K562 (cell line): ENCODE data around the gene FAM120B. TPM values are rescaled to one million over a fixed set of nuclear protein-coding genes. Genes with fewer than 3 reads are reported as not detected.

ENCODE experiments used
- ATAC-seq: fragments of 200-7000 bp; cut with Tn5 transposase; 3 replicates; pipeline ENCODE4 v1.9.1; 2020; ENCODE audit warnings: moderate library complexity
- BruUV-seq: library from RNA; stranded (reverse); fragments of 400-500 nt; replicated peaks from 2 replicates; lab custom pipeline; 2021; lab: Mats Ljungman, UMichigan
- CTCF ChIA-PET: fragments of 300-600 bp; formaldehyde crosslinking; extraction: SDS; loops from one replicate; lab custom pipeline; 2021; ENCODE audit warnings: low intra/inter-chr PET ratio; lab: Yijun Ruan, JAX
- POLR2A ChIA-PET: fragments of 300-600, 350-650 bp; sonication (Branson Sonifier 250); formaldehyde crosslinking; extraction: SDS; loops from one replicate; lab custom pipeline; 2021; ENCODE audit warnings: antibody characterized with exemption, inconsistent platforms; lab: Yijun Ruan, JAX
- DNase-seq, 4 experiments: peaks; one replicate each; pipeline versions ENCODE4 v3.0.0 to v3.0.0-alpha.2; 2011 to 2018; ENCODE audit warnings: low spot score in 3 of 4, mixed read lengths in 3 of 4; ENCODE audit errors: extremely low read depth in 1 of 4
- FAIRE-seq: peaks from 2 replicates; lab custom pipeline; 2011; peaks lifted over from hg19 to GRCh38; lab: Jason Lieb, UNC
- H2AFZ ChIP-seq: 2 replicates; pipeline ENCODE4 v1.6.0; 2011; ENCODE audit warnings: low read depth, low read length, control low read depth, inconsistent platforms
- H3K27ac ChIP-seq: fragments of 200-600 bp; 3 replicates; pipeline ENCODE4 v1.8.0; 2011; ENCODE audit warnings: low read depth, mild to moderate bottlenecking, control low read depth, inconsistent platforms, low read length, moderate library complexity, mixed read lengths; ENCODE audit errors: extremely low read depth
- H3K27me3 ChIP-seq, 2 experiments: fragments of 300-600 bp in 1 of 2; 2 replicates in 1 of 2; 3 replicates in 1 of 2; pipeline versions ENCODE4 v1.6.0 to v1.8.0; 2011; ENCODE audit warnings: inconsistent platforms in 2 of 2, low read length in 2 of 2, mild to moderate bottlenecking in 1 of 2, mixed read lengths in 1 of 2, moderate library complexity in 1 of 2; ENCODE audit not compliant: control insufficient read depth in 2 of 2, insufficient read depth in 2 of 2
- H3K36me3 ChIP-seq: fragments of 300-600 bp; 3 replicates; pipeline ENCODE4 v1.8.0; 2011; ENCODE audit warnings: mild to moderate bottlenecking, low read length, inconsistent platforms; ENCODE audit not compliant: control insufficient read depth, insufficient read depth
- H3K4me1 ChIP-seq, 2 experiments: fragments of 200-600 bp in 1 of 2; replicated peaks in 1 of 2; 2 replicates in 1 of 2; 3 replicates in 1 of 2; pipeline versions ENCODE4 v1.5.1 to v1.8.0; 2011; ENCODE audit warnings: inconsistent platforms in 2 of 2, low read length in 2 of 2, mild to moderate bottlenecking in 1 of 2, mixed read lengths in 1 of 2, moderate library complexity in 1 of 2; ENCODE audit not compliant: control insufficient read depth in 2 of 2, insufficient read depth in 2 of 2
- H3K4me2 ChIP-seq: 2 replicates; pipeline ENCODE4 v1.6.1; 2011; ENCODE audit warnings: low read length, control low read depth, inconsistent platforms, mixed read lengths; ENCODE audit not compliant: insufficient read depth
- H3K4me3 ChIP-seq: fragments of 200-600 bp; sonication (generic), shearing (Covaris generic); 2 replicates; pipeline ENCODE4 v1.5.1; 2016; ENCODE audit warnings: control low read depth, inconsistent platforms
- H3K79me2 ChIP-seq: fragments of 200-600 bp; 3 replicates; pipeline ENCODE4 v1.8.0; 2011; ENCODE audit warnings: low read length, inconsistent platforms; ENCODE audit not compliant: control insufficient read depth, insufficient read depth
- H3K9ac ChIP-seq, 2 experiments: 2 replicates each; pipeline versions ENCODE4 v1.6.0 to v1.6.1; 2011; ENCODE audit warnings: low read depth in 2 of 2, low read length in 2 of 2, control low read depth in 1 of 2, inconsistent platforms in 1 of 2, mild to moderate bottlenecking in 1 of 2, mixed read lengths in 1 of 2; ENCODE audit not compliant: insufficient read depth in 1 of 2
- H3K9me1 ChIP-seq: one replicate; pipeline ENCODE4 v1.6.0; 2011; ENCODE audit warnings: inconsistent platforms, mild to moderate bottlenecking, low read length, moderate library complexity; ENCODE audit not compliant: control insufficient read depth, insufficient read depth
- H3K9me3 ChIP-seq: replicated peaks from 2 replicates; pipeline ENCODE4 v1.5.1; 2011; ENCODE audit warnings: low read depth, low read length, inconsistent platforms; ENCODE audit not compliant: control insufficient read depth, insufficient read depth
- H4K20me1 ChIP-seq: replicated peaks from 2 replicates; pipeline ENCODE4 v1.6.1; 2011; ENCODE audit warnings: low read length, inconsistent platforms, mixed read lengths; ENCODE audit not compliant: control insufficient read depth, insufficient read depth
- DPF2 ChIP-seq: fragments of 450-650 bp; IDR thresholded peaks from 2 replicates; pipeline ENCODE4 v1.6.1; 2016
- FOSL1 ChIP-seq: fragments of 200-800 bp; sonication (Bioruptor generic); conservative IDR thresholded peaks from 2 replicates; pipeline ENCODE4 v1.6.1; 2016; ENCODE audit warnings: missing genetic modification characterization, missing compliant biosample characterization
- HBP1 ChIP-seq: fragments of 450-650 bp; formaldehyde crosslinking; IDR thresholded peaks from 2 replicates; pipeline ENCODE4 v1.4.0; 2022; ENCODE audit warnings: missing genetic modification characterization
- HCFC1 ChIP-seq: IDR thresholded peaks from 2 replicates; pipeline ENCODE4 v1.6.1; 2012; ENCODE audit warnings: low read depth, low read length, improper control_type of control experiment
- RFX1 ChIP-seq: fragments of 450-650 bp; IDR thresholded peaks from 2 replicates; pipeline ENCODE4 v1.6.1; 2016; ENCODE audit warnings: mild to moderate bottlenecking, moderate library complexity
- SREBF1 ChIP-seq: fragments of 150-350 bp; IDR thresholded peaks from 2 replicates; pipeline ENCODE4 v1.6.1; 2014; ENCODE audit warnings: antibody characterized with exemption, low read depth, low read length, borderline replicate concordance
- XRCC4 ChIP-seq: IDR thresholded peaks from one replicate; pipeline ENCODE4 v1.6.1; 2011; ENCODE audit not compliant: insufficient read depth, insufficient read length; ENCODE audit errors: extremely low read depth
- ZHX1 ChIP-seq: fragments of 150-350 bp; conservative IDR thresholded peaks from 2 replicates; pipeline ENCODE4 v1.6.1; 2014; ENCODE audit warnings: low read length
- ZNF133 ChIP-seq: fragments of 250-450 bp; sonication (Bioruptor Pico); IDR thresholded peaks from 2 replicates; pipeline ENCODE4 v1.4.0; 2020; ENCODE audit warnings: mild to moderate bottlenecking
- ZNF197 ChIP-seq: fragments of 200-800 bp; sonication (Bioruptor generic); IDR thresholded peaks from 2 replicates; pipeline ENCODE4 v1.6.1; 2016; ENCODE audit warnings: low read depth, missing genetic modification characterization, missing compliant biosample characterization
- ZNF780A ChIP-seq: fragments of 250-450 bp; sonication (Bioruptor Pico); IDR thresholded peaks from 2 replicates; pipeline ENCODE4 v1.5.0; 2021; ENCODE audit warnings: mild to moderate bottlenecking
- in situ Hi-C: fragments of 300-500 bp; cut with MboI; formaldehyde crosslinking; loops from 4 replicates; pipeline ENCODE4 v1.15.0; 2018; ENCODE audit warnings: inconsistent platforms, mixed read lengths
- intact Hi-C: fragments of 100-400 bp; cut with micrococcal nuclease; formaldehyde crosslinking; loops from 2 replicates; pipeline ENCODE4 v1.14.2; 2022
- polyA plus RNA-seq, 8 experiments: library from polyadenylated mRNA; depleted of rRNA in 4 of 8; stranded (reverse) in 5 of 8; unstranded in 3 of 8; fragments of >200 nt; fragmentation: Nextera tagmentation in 2 of 8; fragmentation: Illumina TruSeq in 1 of 8; extraction: Ambion mirVana in 2 of 8; extraction: Trizol in 1 of 8; gene quantifications; 2 replicates each; pipeline versions ENCODE4 v1.2.1 to v1.2.3, GENCODE V29; 2011 to 2014; ENCODE audit warnings: inconsistent platforms in 1 of 8, missing spikeins in 1 of 8
- total RNA-seq, 7 experiments: library from RNA; depleted of rRNA in 6 of 7; stranded (reverse); fragments of >200 nt in 6 of 7; fragmentation: Illumina TruSeq in 2 of 7; extraction: Trizol in 2 of 7; gene quantifications; 2 replicates each; pipeline versions ENCODE4 v1.2.1 to v1.2.3, GENCODE V29; 2011 to 2021; ENCODE audit warnings: low replicate concordance in 1 of 7

The FAM120B gene
- total and polyA plus RNA-seq, 9 of the 15 experiments (the other 6 are each of a cell fraction or from before 2014, with no cell fraction given), result 3.5 to 22.6 (median 14.7) TPM

GRCh38 chr6:170438861-170439260 is 132.3 kb downstream of the FAM120B start:
- BruUV-seq, result no TSS peak
- Histone ChIP-seq H3K4me2 (no peak overlapping the region), H2AFZ (no peak overlapping the region), H3K9me1 (no peaks in the 10 kb centered on the region), H4K20me1 (no peaks in the 10 kb centered on the region; the same call in 1 of the 2 replicates), H3K27ac (no peak overlapping the region), H3K79me2 (no peaks in the 10 kb centered on the region), H3K9ac (no peak overlapping the region), H3K4me3 (no peak overlapping the region), H3K9me3 (no peaks in the 10 kb centered on the region), H3K27me3 (peaks cover 52 to 79% of the 10 kb centered on the region in 2 experiments), H3K4me1 (peaks cover 0 to 11% of the 10 kb centered on the region in 2 experiments; a peak in 2 of 5 replicates), H3K36me3 (no peaks in the 10 kb centered on the region)
- DNase-seq (no peak), ATAC-seq (no peak), FAIRE-seq (no peak)
- TF ChIP-seq ZNF133 (CRISPR knock-in tag), result no peak
- no peak for TF ChIP-seq HCFC1
- TF ChIP-seq RFX1, result no peak
- no peak for TF ChIP-seq HBP1
- TF ChIP-seq ZHX1, result no peak
- TF ChIP-seq DPF2, result no peak
- no peak for TF ChIP-seq ZNF780A
- no peak for TF ChIP-seq FOSL1 (tag)
- TF ChIP-seq SREBF1, result no peak
- TF ChIP-seq XRCC4, result no peak
- no peak for TF ChIP-seq ZNF197
- POLR2A ChIA-PET, result interaction anchor here (1.4 to 1.5 kb wide), 2 partner anchors 10 to 14 kb away, joined by 3 to 6 read pairs; no protein-coding TSS in a partner anchor
- CTCF ChIA-PET, result no interaction called here
- in situ Hi-C loops, result no loop called here
- intact Hi-C loops, result loop anchor here (5.0 kb wide), 1 partner anchor 78 kb away; no protein-coding TSS in a partner anchor
